ENCODE data around the gene NEXN. TPM values are rescaled to one million over a fixed set of nuclear protein-coding genes. Genes with fewer than 3 reads are reported as not detected.
A peak's percentile ranks its signal among the peaks of the same experiment; 100 is the strongest.

NEXN gene
- total and polyA plus RNA-seq, 7 experiments from 2014 or later, result 0.33 to 2.6 (median 0.78) TPM

- H3K4me3 Mint-ChIP-seq, result no peak overlapping the region
- DNase-seq, result no peak
- no peaks in the 10 kb centered on the region for H3K9me3 Mint-ChIP-seq
- Histone ChIP-seq H3K4me3 (ENCODE audit: low read length) (no peak overlapping the region), H3K27ac (ENCODE audit: low read depth, low read length) (no peak overlapping the region), H3K9me3 (ENCODE audit: control insufficient read depth in 2 of 3, low read length in 3 of 3) (no peaks in the 10 kb centered on the region), H3K36me3 (ENCODE audit: control insufficient read depth in 2 of 3, insufficient read depth in 3 of 3, low read length in 3 of 3) (no peaks in the 10 kb centered on the region), H3K27me3 (ENCODE audit: control insufficient read depth in 2 of 2, insufficient read depth in 2 of 2, low read length in 2 of 2) (no peaks in the 10 kb centered on the region), H3K4me1 (ENCODE audit: control insufficient read depth in 2 of 2, insufficient read depth in 2 of 2, low read length in 2 of 2) (no peaks in the 10 kb centered on the region)
- ChIA-PET POLR2A (no interaction called here), CTCF (interaction anchor here (0.6 kb wide), 2 partner anchors 140 to 385 kb away, joined by 3 read pairs; no protein-coding TSS in a partner anchor)
- no peak for ATAC-seq
- intact Hi-C loops (cut with micrococcal nuclease), result no loop called here
- H3K27me3 Mint-ChIP-seq, result peaks cover 0 to 3% (median 0%) of the 10 kb centered on the region in 5 donors
- peaks cover 0 to 14% (median 6%) of the 10 kb centered on the region in 7 donors for H3K4me1 Mint-ChIP-seq
- H3K27ac Mint-ChIP-seq, result no peak overlapping the region
- peaks cover 0 to 9% (median 3%) of the 10 kb centered on the region in 5 donors for H3K36me3 Mint-ChIP-seq
Measured at GRCh38 chr1:77925518-77925917, 37.1 kb downstream of the NEXN start.

- POLR2A ChIA-PET, result no interaction called here
- no peak overlapping the region for H3K4me3 ChIP-seq (ENCODE audit: low read length)
- H3K4me1 Mint-ChIP-seq, result peaks cover 0 to 14% (median 6%) of the 10 kb centered on the region in 7 donors
- H3K4me1 ChIP-seq (ENCODE audit: control insufficient read depth in 2 of 2, insufficient read depth in 2 of 2, low read length in 2 of 2), result no peaks in the 10 kb centered on the region
- DNase-seq, result no peak
- no peak for ATAC-seq
- CTCF ChIA-PET, result interaction anchor here (0.6 kb wide), 1 partner anchor 385 kb away, joined by 3 read pairs; no protein-coding TSS in a partner anchor
- no peak overlapping the region for H3K27ac ChIP-seq (ENCODE audit: low read depth, low read length)
- H3K27me3 Mint-ChIP-seq, result peaks cover 0 to 3% (median 0%) of the 10 kb centered on the region in 5 donors
- peak overlapping the region in 7 of 10 donors; percentile 21 to 93 (median 80) for H3K4me3 Mint-ChIP-seq
- no peaks in the 10 kb centered on the region for H3K9me3 Mint-ChIP-seq
- no peaks in the 10 kb centered on the region for H3K9me3 ChIP-seq (ENCODE audit: control insufficient read depth in 2 of 3, low read length in 3 of 3)
- peaks cover 0 to 13% (median 3%) of the 10 kb centered on the region in 5 donors for H3K36me3 Mint-ChIP-seq
- peak overlapping the region in 3 of 9 donors; percentile 26 to 89 (median 84) for H3K27ac Mint-ChIP-seq
- intact Hi-C loops (cut with micrococcal nuclease), result no loop called here
- no peaks in the 10 kb centered on the region for H3K27me3 ChIP-seq (ENCODE audit: control insufficient read depth in 2 of 2, insufficient read depth in 2 of 2, low read length in 2 of 2)
- H3K36me3 ChIP-seq (ENCODE audit: control insufficient read depth in 2 of 3, insufficient read depth in 3 of 3, low read length in 3 of 3), result no peaks in the 10 kb centered on the region
Measured at GRCh38 chr1:77925956-77926355, 37.5 kb downstream of the NEXN start.

- POLR2A ChIA-PET, result no interaction called here
- Mint-ChIP-seq H3K4me3 (peak overlapping the region; percentile 58 to 93 (median 82)), H3K36me3 (peaks cover 0 to 13% (median 3%) of the 10 kb centered on the region in 5 donors), H3K27ac (peak overlapping the region; percentile 23 to 91 (median 76)), H3K4me1 (peaks cover 0 to 14% (median 6%) of the 10 kb centered on the region in 7 donors), H3K27me3 (peaks cover 0 to 3% (median 0%) of the 10 kb centered on the region in 5 donors), H3K9me3 (no peaks in the 10 kb centered on the region)
- DNase-seq (peak in 1 of 9 donors; percentile 17), ATAC-seq (no peak)
- intact Hi-C loops (cut with micrococcal nuclease), result no loop called here
- H3K9me3 ChIP-seq (ENCODE audit: control insufficient read depth in 2 of 3, low read length in 3 of 3), result no peaks in the 10 kb centered on the region
- peak overlapping the region; percentile 0 for H3K4me3 ChIP-seq (ENCODE audit: low read length)
- H3K27me3 ChIP-seq (ENCODE audit: control insufficient read depth in 2 of 2, insufficient read depth in 2 of 2, low read length in 2 of 2), result no peaks in the 10 kb centered on the region
- CTCF ChIA-PET, result no interaction called here
- H3K36me3 ChIP-seq (ENCODE audit: control insufficient read depth in 2 of 3, insufficient read depth in 3 of 3, low read length in 3 of 3), result no peaks in the 10 kb centered on the region
- no peak overlapping the region for H3K27ac ChIP-seq (ENCODE audit: low read depth, low read length)
- H3K4me1 ChIP-seq (ENCODE audit: control insufficient read depth in 2 of 2, insufficient read depth in 2 of 2, low read length in 2 of 2), result no peaks in the 10 kb centered on the region
Measured at GRCh38 chr1:77926561-77927357, 38.3 kb downstream of the NEXN start.

GRCh38 chr1:77927414-77927813 lies 39.0 kb downstream of the NEXN start:
- Mint-ChIP-seq H3K27me3 (peaks cover 0 to 3% (median 0%) of the 10 kb centered on the region in 5 donors), H3K4me1 (peaks cover 0 to 14% (median 6%) of the 10 kb centered on the region in 7 donors), H3K9me3 (no peaks in the 10 kb centered on the region), H3K4me3 (peak overlapping the region in 8 of 10 donors; percentile 47 to 93 (median 76)), H3K27ac (peak overlapping the region in 4 of 9 donors; percentile 2 to 89 (median 64)), H3K36me3 (peaks cover 0 to 13% (median 3%) of the 10 kb centered on the region in 5 donors)
- no peak overlapping the region for H3K27ac ChIP-seq (ENCODE audit: low read depth, low read length)
- DNase-seq (no peak), ATAC-seq (no peak)
- H3K4me3 ChIP-seq (ENCODE audit: low read length), result no peak overlapping the region
- no peaks in the 10 kb centered on the region for H3K27me3 ChIP-seq (ENCODE audit: control insufficient read depth in 2 of 2, insufficient read depth in 2 of 2, low read length in 2 of 2)
- H3K36me3 ChIP-seq (ENCODE audit: control insufficient read depth in 2 of 3, insufficient read depth in 3 of 3, low read length in 3 of 3), result no peaks in the 10 kb centered on the region
- CTCF ChIA-PET, result no interaction called here
- intact Hi-C loops (cut with micrococcal nuclease), result no loop called here
- no peaks in the 10 kb centered on the region for H3K4me1 ChIP-seq (ENCODE audit: control insufficient read depth in 2 of 2, insufficient read depth in 2 of 2, low read length in 2 of 2)
- POLR2A ChIA-PET, result no interaction called here
- H3K9me3 ChIP-seq (ENCODE audit: control insufficient read depth in 2 of 3, low read length in 3 of 3), result no peaks in the 10 kb centered on the region

GRCh38 chr1:77929806-77930205 lies 41.4 kb downstream of the NEXN start:
- Mint-ChIP-seq H3K27ac (no peak overlapping the region), H3K4me3 (no peak overlapping the region), H3K36me3 (peaks cover 0 to 13% (median 3%) of the 10 kb centered on the region in 5 donors), H3K9me3 (no peaks in the 10 kb centered on the region), H3K27me3 (peaks cover 0 to 3% (median 0%) of the 10 kb centered on the region in 5 donors), H3K4me1 (peaks cover 0 to 14% (median 6%) of the 10 kb centered on the region in 7 donors)
- no peak for DNase-seq
- ATAC-seq, result no peak
- Histone ChIP-seq H3K4me3 (ENCODE audit: low read length) (no peak overlapping the region), H3K27me3 (ENCODE audit: control insufficient read depth in 2 of 2, insufficient read depth in 2 of 2, low read length in 2 of 2) (no peaks in the 10 kb centered on the region), H3K27ac (ENCODE audit: low read depth, low read length) (no peak overlapping the region), H3K4me1 (ENCODE audit: control insufficient read depth in 2 of 2, insufficient read depth in 2 of 2, low read length in 2 of 2) (no peaks in the 10 kb centered on the region), H3K36me3 (ENCODE audit: control insufficient read depth in 2 of 3, insufficient read depth in 3 of 3, low read length in 3 of 3) (no peaks in the 10 kb centered on the region), H3K9me3 (ENCODE audit: control insufficient read depth in 2 of 3, low read length in 3 of 3) (no peaks in the 10 kb centered on the region)
- ChIA-PET CTCF (no interaction called here), POLR2A (no interaction called here)
- intact Hi-C loops (cut with micrococcal nuclease), result no loop called here

GRCh38 chr1:77938651-77939050 lies 50.2 kb downstream of the NEXN start:
- Mint-ChIP-seq H3K36me3 (peaks cover 0 to 20% (median 11%) of the 10 kb centered on the region in 5 donors), H3K9me3 (peaks cover 0 to 2% (median 0%) of the 10 kb centered on the region in 11 donors), H3K4me1 (peaks cover 0 to 18% (median 4%) of the 10 kb centered on the region in 7 donors), H3K27me3 (no peaks in the 10 kb centered on the region), H3K27ac (peak overlapping the region in 3 of 9 donors; percentile 1 to 46 (median 16)), H3K4me3 (no peak overlapping the region)
- Histone ChIP-seq H3K36me3 (ENCODE audit: control insufficient read depth in 2 of 3, insufficient read depth in 3 of 3, low read length in 3 of 3) (no peaks in the 10 kb centered on the region), H3K27ac (ENCODE audit: low read depth, low read length) (no peak overlapping the region), H3K9me3 (ENCODE audit: control insufficient read depth in 2 of 3, low read length in 3 of 3) (no peaks in the 10 kb centered on the region), H3K4me3 (ENCODE audit: low read length) (no peak overlapping the region), H3K27me3 (ENCODE audit: control insufficient read depth in 2 of 2, insufficient read depth in 2 of 2, low read length in 2 of 2) (no peaks in the 10 kb centered on the region), H3K4me1 (ENCODE audit: control insufficient read depth in 2 of 2, insufficient read depth in 2 of 2, low read length in 2 of 2) (no peaks in the 10 kb centered on the region)
- no peak for DNase-seq
- POLR2A ChIA-PET, result no interaction called here
- no peak for ATAC-seq
- CTCF ChIA-PET, result no interaction called here
- intact Hi-C loops (cut with micrococcal nuclease), result no loop called here

Data from naive thymus-derived CD4-positive, alpha-beta T cell (primary cell).